HG03575 (cell line): ENCODE data around the gene VTA1.
"Not testable (repeated sequence)": the region's sequence is repeated elsewhere in the genome, so short reads cannot be mapped to it uniquely, and the experiment has no call there.

Experiments used
- ATAC-seq: cut with Tn5 transposase; IDR thresholded peaks from one replicate; pipeline ENCODE4 v1.9.1; 2021; ENCODE audit not compliant: unreplicated experiment, insufficient number of reproducible peaks, low FRiP score; ENCODE audit errors: extremely low read depth

The VTA1 gene, protein sequence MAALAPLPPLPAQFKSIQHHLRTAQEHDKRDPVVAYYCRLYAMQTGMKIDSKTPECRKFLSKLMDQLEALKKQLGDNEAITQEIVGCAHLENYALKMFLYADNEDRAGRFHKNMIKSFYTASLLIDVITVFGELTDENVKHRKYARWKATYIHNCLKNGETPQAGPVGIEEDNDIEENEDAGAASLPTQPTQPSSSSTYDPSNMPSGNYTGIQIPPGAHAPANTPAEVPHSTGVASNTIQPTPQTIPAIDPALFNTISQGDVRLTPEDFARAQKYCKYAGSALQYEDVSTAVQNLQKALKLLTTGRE

DNA sequence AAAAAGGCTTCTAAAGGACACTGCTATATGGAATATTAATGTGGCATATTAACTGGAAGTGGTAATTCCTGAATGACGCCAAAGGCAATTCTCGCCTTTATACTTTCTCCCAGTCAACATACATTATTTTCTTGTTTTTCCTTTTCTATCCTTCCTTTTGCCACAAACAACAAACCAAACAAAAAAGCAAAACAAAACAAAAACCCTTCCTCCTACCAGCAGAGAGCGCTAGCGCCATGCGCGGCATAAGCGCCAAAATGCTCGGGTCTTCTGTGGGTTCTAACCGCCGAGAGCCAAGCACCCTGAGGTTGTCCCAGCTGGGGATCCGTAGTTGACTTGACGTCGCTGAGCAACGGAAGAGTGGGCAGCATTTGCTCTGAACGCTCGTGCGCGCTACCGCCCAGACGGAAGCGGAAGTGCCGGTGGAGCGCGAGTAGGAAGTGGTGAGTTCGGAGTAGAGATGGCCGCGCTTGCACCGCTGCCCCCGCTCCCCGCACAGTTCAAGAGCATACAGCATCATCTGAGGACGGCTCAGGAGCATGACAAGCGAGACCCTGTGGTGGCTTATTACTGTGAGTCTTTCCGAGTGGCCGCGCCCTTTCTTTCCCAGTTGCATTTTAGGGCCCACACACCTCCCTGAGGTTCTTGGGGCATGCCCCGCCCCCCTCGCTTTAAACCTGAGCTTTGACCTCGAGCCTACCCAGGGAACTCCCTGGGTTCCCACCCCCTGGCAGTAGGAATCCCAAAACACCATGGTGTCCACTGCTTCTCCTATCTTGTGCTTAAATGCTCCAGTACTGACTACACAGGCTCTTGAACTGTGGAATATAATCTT, at the start of gene VTA1, which contains the start of gene NMBR:
Gene VTA1 (plus strand): TSS at position 436 of the 835 bp plus-strand sequence. CDS start 25 bp downstream, at position 461.
Gene NMBR (minus strand): TSS at position 295 of the 835 bp plus-strand sequence. CDS start 58,464 bp downstream, outside the sequence.
- ATAC-seq = peak; percentile 94

DNA sequence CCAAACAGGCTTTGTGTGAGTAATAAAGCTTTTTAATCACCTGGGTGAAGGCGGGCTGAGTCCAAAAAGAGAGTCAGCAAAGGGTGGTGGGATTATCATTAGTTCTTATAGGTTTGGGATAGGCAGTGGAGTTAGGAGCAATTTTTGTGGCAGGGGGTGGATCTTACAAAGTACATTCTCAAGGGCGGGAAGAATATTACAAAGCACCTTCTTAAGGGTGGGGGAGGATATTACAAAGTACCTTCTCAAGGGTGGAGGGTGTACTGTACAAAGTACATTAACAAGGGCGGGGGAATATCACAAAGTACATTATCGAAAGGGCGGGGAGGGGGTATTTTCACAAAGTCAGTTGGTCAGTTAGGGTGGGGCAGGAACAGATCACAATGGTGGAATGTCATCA, 42.2 kb upstream of the VTA1 start:
- not testable (repeated sequence) for ATAC-seq

DNA sequence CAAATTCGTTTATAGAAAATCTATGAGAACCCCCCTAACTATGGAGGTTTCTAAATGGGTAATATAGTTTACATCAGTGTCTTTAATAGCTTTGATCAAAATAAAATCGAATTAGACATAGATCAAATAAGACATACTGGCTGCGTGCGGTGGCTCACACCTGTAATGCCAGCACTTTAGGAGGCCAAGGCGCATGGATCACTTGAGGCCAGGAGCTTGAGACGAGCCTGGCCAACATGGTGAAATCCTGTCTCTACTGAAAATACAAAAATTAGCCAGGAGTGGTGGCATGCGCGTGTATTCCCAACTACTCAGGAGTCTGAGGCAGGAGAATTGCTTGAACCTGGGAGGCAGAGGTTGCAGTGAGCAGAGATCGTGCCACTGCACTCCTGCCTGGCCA, 36.2 kb upstream of the VTA1 start:
- not testable (repeated sequence) for ATAC-seq

DNA sequence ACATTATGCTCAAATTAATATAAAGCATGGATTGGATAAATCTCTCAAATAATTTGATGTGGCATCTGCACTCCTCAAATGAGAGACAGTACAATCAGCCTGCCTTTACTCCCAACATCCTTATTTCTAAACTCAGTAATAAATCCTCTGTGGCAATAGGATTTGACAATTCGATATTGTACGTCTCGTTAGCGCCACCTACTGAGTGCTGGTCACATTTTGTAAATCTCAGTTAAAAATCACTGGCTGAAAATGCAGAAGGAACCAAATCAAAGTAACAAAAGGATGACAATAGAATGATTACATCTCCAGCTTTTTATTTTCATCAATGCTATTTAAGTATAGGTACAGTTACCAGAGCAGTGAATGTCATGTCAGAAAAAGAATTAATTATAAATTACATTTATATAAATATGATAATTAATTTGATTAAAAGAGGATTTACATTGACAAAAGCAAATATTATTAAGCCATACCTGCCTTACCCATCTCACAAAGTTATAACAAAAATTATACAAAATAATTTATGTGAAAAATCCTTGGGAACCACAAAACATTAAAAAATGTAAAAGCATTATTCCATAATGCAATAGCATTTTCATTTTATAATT, 34.5 kb upstream of the VTA1 start:
- no peak for ATAC-seq

DNA sequence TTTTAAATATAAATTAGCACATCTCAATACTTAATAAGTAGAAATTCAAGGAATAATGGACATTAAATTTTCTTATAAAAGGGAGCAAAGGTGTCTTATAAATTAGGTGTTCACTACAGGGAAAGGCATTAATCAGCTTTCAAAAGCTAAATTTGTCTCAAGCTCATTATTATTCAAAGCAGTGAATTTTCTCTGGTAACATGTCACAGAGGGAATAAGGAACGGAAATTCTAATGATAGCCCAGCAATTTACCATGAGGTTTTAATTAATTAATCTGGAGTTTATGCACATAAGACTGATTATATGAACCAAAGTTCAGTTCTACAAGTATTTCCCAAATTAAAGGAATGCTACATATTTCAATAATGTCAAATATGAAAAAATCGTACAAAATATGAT, 29.7 kb upstream of the VTA1 start:
- no peak for ATAC-seq

DNA sequence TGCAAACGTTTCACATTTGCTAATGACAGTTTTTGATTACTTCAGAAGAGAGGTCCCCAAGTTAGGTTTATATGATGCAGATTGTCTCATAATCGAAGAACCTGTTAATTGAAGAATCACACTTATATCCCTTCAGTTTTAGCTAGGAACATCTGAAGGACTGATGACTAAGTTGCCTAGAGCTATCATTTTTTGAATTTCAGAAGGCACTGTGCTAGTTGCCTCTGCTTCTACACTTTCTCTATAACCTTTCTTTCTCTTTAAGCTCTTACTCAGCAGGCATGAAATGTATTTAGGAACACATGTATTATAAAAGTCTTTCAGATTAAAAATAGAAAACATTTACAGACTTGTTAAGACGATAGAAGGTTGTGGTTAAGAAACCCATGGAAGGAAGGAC, 28.7 kb upstream of the VTA1 start:
- no peak for ATAC-seq

DNA sequence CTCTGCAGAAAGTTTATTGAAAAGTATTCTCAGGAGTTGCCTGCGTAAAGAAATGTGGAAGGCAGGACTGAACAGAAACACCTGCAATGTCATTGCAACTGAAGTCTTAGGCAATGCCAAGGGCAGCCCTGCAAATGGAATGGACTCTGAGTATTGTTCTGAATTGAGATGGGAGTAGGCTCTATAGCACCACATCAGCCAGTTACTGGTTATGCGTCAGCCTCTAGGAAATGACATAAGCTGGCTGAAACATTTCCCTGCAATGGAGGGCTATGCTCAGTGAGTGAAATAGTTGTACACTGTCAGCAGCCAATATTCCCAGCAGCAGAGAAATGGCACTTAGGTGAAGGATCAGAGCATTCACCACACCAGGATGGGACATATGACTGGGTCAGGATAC, 28.1 kb upstream of the VTA1 start:
- ATAC-seq = no peak

DNA sequence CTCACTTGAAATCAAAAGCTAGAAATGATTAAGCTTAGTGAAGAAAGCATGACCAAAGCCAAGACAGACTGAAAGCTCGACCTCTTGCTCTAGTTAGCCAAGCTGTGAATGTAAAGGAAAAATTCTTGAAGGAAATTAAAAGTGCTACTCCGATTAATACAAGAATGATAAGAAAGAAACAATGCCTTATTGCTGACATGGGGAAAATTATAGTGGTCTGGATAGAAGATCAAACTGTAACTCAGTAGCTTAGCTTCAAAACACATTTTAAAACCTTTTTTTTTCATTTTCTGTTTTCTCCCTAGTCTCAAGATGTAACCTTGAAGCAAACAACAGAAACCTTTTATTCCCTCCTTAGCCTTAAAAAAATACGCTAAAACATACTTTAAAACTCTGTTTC, 25.7 kb upstream of the VTA1 start:
- no peak for ATAC-seq

DNA sequence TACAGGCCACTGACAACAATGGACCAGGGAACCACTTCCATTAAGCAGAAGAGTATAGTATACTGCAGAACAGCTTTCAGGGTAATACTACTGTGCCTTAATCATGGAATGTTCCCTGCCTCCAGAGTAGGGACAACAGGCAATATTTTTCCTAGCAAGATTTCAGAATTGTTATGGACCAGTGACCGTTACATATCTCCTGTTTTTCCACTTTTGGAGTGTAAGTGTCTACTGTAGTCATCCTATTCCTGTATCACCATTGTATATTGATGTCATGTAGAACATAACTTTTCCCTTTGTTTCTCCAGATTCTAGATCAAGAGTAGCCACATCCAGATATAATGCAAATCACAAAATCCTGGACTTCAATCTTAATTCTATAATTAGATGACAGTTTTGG, 16.2 kb upstream of the VTA1 start:
- no peak for ATAC-seq

DNA sequence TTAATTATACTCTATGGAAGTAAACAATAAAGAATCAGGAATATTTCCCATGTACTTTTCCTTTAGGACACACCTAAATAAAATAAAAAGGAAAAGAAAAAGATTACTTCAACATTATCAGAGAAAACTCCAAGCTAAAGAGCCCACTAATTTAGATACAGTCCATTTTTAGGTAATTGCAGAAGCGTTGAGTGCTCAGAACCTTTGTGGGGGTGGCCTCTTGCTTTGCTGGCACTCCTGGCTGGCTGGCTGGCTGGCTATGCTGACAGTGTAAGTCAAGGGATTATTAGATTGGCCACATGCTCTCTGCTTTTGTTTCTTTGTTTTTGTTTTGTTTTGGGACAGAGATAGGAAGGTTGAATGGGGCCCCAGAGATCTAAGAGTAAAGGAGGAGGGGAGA, 14.4 kb upstream of the VTA1 start, which contains the start of gene GJE1:
Gene GJE1 (plus strand): TSS at position 301 of the 400 bp plus-strand sequence. CDS start 234 bp downstream, outside the sequence.
- ATAC-seq = no peak

DNA sequence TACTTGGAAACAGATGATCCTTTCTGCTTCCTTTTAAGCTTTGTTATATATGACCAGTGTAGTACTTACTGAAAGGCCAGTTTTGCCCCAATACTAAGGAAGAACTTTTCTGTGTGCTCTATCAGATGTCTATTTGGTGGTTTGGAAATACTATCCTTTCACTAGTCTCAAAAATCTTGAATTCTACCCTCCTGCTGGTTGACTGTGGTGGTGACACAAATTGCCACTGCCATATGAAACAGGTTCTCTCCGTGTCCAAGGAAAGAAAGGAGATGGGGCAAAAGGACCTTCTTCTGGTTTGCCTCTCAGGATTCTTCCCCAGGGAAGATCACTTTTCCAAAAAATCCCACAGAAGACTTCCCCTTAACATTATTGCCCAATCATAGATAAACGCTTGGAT, 8.2 kb upstream of the VTA1 start:
- ATAC-seq = no peak

DNA sequence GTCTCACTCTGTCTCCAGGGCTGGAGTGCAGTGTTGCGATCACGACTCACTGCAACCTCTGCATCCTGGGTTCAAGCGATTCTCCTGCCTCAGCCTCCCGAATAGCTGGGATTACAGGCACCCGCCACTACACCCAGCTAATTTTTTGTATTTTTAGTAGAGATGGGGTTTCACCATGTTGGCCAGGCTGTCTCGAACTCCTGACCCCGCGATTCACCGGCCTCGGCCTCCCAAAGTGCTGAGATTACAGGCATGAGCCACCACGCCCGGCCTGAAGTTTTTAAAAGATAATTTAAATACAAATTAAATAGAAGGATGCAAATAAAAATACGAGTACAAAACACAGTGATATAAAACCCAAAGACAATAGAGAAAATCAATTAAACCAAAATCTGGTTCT, 5.5 kb upstream of the VTA1 start:
- not testable (repeated sequence) for ATAC-seq

DNA sequence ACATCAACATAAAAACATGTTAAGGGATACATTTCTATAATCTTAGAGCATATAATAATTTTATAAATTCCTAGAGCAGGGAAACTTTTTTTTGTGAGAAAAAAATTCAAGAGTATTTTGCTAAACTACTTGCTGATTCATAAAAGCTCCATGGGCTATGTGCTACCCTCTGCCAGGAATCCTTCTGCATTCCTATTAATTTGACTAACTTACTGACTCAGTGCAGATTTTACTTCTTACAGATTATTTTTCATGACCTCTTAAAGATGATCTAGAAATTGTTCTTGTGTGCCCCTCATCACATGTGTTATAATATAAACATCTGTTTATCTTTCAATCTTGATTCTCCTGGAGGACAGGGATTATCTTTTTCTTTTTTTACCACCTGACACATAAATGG, 5.7 kb downstream of the VTA1 start:
- ATAC-seq = no peak

DNA sequence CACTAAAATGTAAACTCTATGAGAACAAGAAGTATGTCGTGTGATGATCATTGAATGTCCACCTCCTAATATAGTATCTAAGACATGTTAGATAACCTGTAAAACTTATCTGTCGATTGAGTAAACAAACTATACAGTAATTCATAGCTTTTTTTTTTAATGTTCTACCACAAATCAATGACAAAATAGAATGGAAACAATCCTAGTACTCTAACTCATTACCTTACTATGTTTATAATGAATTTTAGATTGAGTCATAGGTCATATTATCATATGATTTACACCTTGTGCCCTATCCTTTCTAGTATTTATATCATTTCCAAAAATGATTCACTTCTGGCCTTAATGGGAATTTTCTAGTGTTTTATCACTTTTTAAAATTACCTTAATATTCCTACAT, 6.1 kb downstream of the VTA1 start:
- ATAC-seq = no peak

DNA sequence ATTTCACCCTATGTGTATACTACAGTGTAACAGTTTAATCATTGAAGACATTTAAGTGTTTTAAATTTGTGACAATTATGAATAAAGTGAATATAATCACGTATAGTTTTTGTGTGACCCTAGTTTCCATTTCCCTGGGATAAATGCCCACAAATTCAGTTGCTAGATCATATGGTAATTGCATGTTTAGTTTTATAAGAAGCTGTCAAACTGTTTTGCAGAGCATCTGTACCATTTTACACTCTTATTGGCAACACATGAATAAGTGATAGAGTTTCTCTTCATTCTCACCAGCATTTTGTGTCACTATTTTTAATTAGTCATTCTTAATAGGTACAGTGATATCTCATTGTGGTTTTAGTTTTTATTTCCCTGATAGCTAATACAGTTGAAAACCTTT, 7.3 kb downstream of the VTA1 start:
- no peak for ATAC-seq

DNA sequence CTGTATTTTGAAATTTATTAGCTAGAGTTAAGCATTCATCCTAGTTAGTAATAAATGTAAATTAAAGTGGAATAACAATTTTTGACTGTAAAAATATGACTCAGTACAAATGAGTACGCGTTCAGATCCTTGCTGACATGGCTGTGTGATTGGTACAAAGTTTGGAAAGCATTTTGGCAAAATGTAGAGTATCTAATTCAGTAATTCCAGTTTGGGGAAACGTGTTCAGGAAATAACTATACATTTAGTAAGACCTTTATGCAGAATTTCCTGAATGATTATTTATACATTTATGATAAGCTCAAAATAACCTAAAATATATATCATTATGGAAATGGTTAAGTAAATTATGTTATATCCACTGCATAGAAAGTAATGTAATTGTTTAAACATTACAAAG, 8.0 kb downstream of the VTA1 start:
- no peak for ATAC-seq

DNA sequence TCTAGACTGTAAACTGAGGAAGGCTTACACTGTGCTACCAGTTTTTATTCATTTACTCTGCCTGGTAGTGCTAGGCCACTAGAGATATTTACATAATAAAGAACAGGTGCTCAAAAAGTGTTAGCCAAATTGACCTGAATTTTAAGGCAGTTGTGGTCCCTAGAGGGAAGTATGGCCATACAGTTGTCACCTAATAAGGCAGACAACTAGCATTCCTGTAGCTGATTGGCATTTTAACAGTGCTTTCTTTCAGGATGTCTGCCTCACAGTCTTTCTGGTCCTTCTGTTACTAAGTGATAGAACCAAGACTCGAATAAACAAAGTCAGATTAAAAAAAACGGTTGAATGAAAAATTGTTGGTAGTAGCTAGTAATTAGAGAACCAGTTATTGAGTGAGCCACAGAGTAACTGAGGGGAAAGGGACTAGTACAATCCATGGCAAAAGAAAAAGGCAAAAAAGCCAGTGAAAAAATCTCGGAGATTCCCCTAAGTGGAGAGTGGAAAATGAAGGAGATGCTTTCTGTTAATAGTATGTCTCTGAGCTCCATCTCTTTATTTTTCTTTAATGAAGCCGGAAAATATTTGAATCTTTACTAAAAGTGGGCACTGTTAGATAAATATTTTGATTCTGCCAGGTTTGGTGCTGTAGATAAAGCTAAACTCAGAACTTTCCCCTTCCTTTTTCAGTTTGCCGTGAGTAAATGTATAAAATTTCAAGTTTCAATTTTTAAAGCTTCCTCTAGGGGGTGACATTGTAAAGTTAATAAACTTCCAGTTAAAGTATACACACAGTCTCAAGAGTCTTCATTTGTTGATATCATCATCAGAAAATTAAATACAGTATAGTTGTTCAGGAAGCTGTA, 9.1 kb downstream of the VTA1 start:
- no peak for ATAC-seq

DNA sequence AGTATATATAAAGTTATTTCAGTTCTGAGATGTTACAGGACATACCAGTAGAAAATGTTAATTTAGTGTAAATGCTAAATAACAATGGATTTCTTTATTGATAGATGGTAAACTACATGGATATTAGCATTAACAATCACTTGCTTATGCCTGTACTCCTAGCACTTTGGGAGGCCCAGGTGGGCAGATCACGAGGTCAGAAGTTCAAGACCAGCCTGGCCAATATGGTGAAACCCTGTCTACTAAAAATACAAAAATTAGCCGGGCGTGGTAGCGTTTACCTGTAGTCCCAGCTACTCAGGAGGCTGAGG, 9.7 kb downstream of the VTA1 start:
- ATAC-seq = not testable (repeated sequence)

DNA sequence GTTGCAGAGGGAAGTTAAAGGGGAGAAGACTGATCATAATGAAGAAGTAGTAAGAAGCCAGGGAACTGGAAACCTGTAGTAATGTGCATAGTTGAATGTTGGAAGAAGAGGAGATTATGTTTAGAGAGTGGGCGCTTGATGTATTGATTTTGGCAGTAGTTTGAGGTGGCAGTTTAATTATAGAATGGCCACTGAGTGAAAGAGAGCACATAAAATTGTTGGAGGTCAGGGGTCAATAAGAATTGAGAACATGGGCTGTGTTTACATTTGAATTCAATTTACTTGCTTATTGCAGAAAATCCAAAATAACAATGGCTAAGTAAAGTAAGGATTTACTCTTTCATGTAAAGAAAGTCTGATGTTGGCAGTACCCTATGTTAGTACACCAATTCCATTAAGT, 15.7 kb downstream of the VTA1 start:
- no peak for ATAC-seq
